GM21447 (cell line): ENCODE data around the gene RNF175.

Experiments used
- ATAC-seq: cut with Tn5 transposase; IDR thresholded peaks from one replicate; pipeline ENCODE4 v1.9.1; 2021; ENCODE audit not compliant: unreplicated experiment

The RNF175 gene

GRCh38 chr4:153759407-153760316, at the start of gene RNF175:
Gene RNF175, minus strand, starts transcription at chr4:153760024. Its CDS starts 162 bp downstream, at chr4:153759862.
- no peak for ATAC-seq

- peak; percentile 67 for ATAC-seq
These were observed 49.5 kb upstream of the RNF175 start for GRCh38 chr4:153809307-153809706.

- no peak for ATAC-seq
These were observed 48.4 kb upstream of the RNF175 start for GRCh38 chr4:153808175-153808574.

- no peak for ATAC-seq
These were observed 46.2 kb upstream of the RNF175 start for GRCh38 chr4:153806073-153806472.

GRCh38 chr4:153804722-153805121, 44.9 kb upstream of the RNF175 start:
- no peak for ATAC-seq

- ATAC-seq: no peak
These were observed 39.9 kb upstream of the RNF175 start for GRCh38 chr4:153799694-153800074.

- no peak for ATAC-seq
These were observed 39.3 kb upstream of the RNF175 start for GRCh38 chr4:153798901-153799693.

- ATAC-seq: no peak
These were observed 38.6 kb upstream of the RNF175 start for GRCh38 chr4:153798420-153798819.

GRCh38 chr4:153794006-153794405, 34.2 kb upstream of the RNF175 start:
- no peak for ATAC-seq

- ATAC-seq: no peak
These were observed 32.9 kb upstream of the RNF175 start for GRCh38 chr4:153792618-153793247.

GRCh38 chr4:153791746-153792617, 32.2 kb upstream of the RNF175 start:
- ATAC-seq: no peak

GRCh38 chr4:153790962-153791551, 31.2 kb upstream of the RNF175 start:
- ATAC-seq: no peak

- no peak for ATAC-seq
These were observed 30.7 kb upstream of the RNF175 start for GRCh38 chr4:153790500-153790865.

- ATAC-seq: no peak
These were observed 30.1 kb upstream of the RNF175 start for GRCh38 chr4:153789741-153790499.

GRCh38 chr4:153788413-153789276, 28.8 kb upstream of the RNF175 start, which contains the start of gene SFRP2:
Gene SFRP2, minus strand, starts transcription at chr4:153789083. Its CDS starts 248 bp downstream, at chr4:153788835.
- ATAC-seq: no peak

- no peak for ATAC-seq
These were observed 28.2 kb upstream of the RNF175 start for GRCh38 chr4:153788051-153788412.

- no peak for ATAC-seq
These were observed 27.8 kb upstream of the RNF175 start for GRCh38 chr4:153787575-153787974.

- no peak for ATAC-seq
These were observed 27.3 kb upstream of the RNF175 start for GRCh38 chr4:153787061-153787560.
